Heart left ventricle (tissue), 13 donors: Measurements from ENCODE around the gene SMIM45.

Source experiments
- CTCF ChIP-seq, 12 donors: fragments of 200-600 bp; sonication (generic) in 4 of 12; IDR thresholded peaks; one replicate each; pipeline versions ENCODE4 v1.5.0 to v1.8.0; 2018 to 2022; ENCODE audit warnings: antibody characterized with exemption in 12 of 12, mild to moderate bottlenecking in 5 of 12
- POLR2A ChIP-seq, 2 donors: fragments of 450-650 bp; IDR thresholded peaks; one replicate each; pipeline ENCODE4 v1.6.1; 2017; ENCODE audit warnings: antibody characterized with exemption in 2 of 2, mild to moderate bottlenecking in 2 of 2, moderate library complexity in 2 of 2
- donor health status: ischemic (EF 13 %, LVEDD 7.1; RV severe dilation, severe dysfunction).
- donor health status: DM: no; HTN: yes; CAD: no.
- donor health status: DM: no; HTN: no; CAD: no.
- donor health status: ischemic (EF 25% LVEDD 6.9; RV normal size, moderate dysfunction).
- donor health status: ischemic (EF 25% LVEDD 5.7; RV mildly dilated, moderate dysfunction).
- donor health status: ischemic (EF 35%, LVEDD 5.7; RV mildly dilated, moderate dysfunction).
- donor health status: nonischemic (EF 11% LVEDD 7.7; RV severe dilation, severe dysfunction).
- donor health status: DM: yes; HTN: yes; CAD: no.
- donor health status: PGD.
- donor health status: ischemic (EF 29% LVEDD 5.4; RV normal size, mild dysfunction).
- donor health status: nonischemic (EF 23%, LVEDD 6.1; RV moderate dilation, normal function).

DNA sequence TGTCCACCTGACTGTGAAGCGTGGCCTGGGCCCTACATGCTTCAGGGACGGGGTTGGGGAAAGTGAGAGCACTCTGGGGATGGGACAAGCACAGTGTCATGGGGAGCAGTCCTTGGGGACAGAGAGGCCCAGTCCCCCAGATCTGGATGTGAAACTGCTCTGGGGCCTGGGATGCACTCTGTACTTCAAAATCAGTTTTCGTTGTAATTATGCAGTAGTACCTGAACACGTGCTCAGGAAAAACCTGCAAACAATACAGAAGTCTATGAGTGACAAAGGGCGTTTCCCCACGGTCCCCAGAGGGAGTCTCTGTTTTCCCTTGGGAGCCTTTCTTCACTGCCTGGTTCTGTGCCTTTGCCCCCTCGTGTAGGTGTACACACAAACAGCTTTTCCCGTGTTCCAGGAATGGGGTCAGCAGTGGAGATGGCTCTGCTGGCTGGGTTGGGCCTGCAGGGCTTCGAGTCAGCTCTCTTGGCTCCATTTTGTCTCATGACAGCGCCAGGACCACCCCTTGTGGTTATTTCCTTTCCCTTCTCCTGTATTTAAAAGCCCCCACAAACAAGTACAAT, 20.2 kb upstream of the SMIM45 start:
- TF ChIP-seq POLR2A (IDR thresholded peaks at IDR 0.05) (no peak), CTCF (IDR thresholded peaks at IDR 0.05) (no peak)
